Sigmoid colon (tissue), 7 donors: ENCODE measurements around the gene TCF23. TPM values are rescaled to one million over a fixed set of nuclear protein-coding genes. Genes with fewer than 3 reads are reported as not detected.

Experiments used
- DNase-seq: peaks from one replicate; pipeline ENCODE4 v3.0.0-alpha.2; 2019
- H3K27ac ChIP-seq, 4 donors: fragments of 200-600 bp; sonication (generic); one replicate each; pipeline ENCODE4 v1.5.1; 2016 to 2019; ENCODE audit warnings: mild to moderate bottlenecking in 1 of 4
- H3K27me3 ChIP-seq, 3 donors: fragments of 200-600 bp; sonication (generic); one replicate each; pipeline ENCODE4 v1.5.1; 2019; ENCODE audit warnings: mild to moderate bottlenecking in 1 of 3
- H3K36me3 ChIP-seq, 4 donors: fragments of 200-600 bp; sonication (generic); one replicate each; pipeline ENCODE4 v1.5.1; 2016 to 2019
- H3K4me1 ChIP-seq, 4 donors: fragments of 200-600 bp; sonication (generic); one replicate each; pipeline ENCODE4 v1.5.1; 2017 to 2019
- H3K4me3 ChIP-seq, 4 donors: fragments of 200-600 bp; sonication (generic); one replicate each; pipeline ENCODE4 v1.5.1; 2017 to 2019; ENCODE audit warnings: mild to moderate bottlenecking in 2 of 4, moderate library complexity in 1 of 4
- H3K9me3 ChIP-seq, 4 donors: fragments of 200-600 bp in 3 of 4; sonication (generic) in 3 of 4; one replicate each; pipeline versions ENCODE4 v1.5.1 to v1.6.1; 2013 to 2019
- EP300 ChIP-seq, 4 donors: sonication (generic); formaldehyde crosslinking; IDR thresholded peaks; one replicate each; pipeline ENCODE4 v1.6.1; 2017; ENCODE audit warnings: antibody characterized with exemption in 4 of 4
- POLR2A ChIP-seq, 2 donors: fragments of 450-650 bp; IDR thresholded peaks; one replicate each; pipeline ENCODE4 v1.6.1; 2016; ENCODE audit warnings: antibody characterized with exemption in 2 of 2, mild to moderate bottlenecking in 2 of 2, moderate library complexity in 2 of 2
- POLR2AphosphoS5 ChIP-seq, 4 donors: sonication (generic); formaldehyde crosslinking; IDR thresholded peaks; one replicate each; pipeline ENCODE4 v1.6.1; 2017; ENCODE audit warnings: antibody characterized with exemption in 4 of 4
- WGBS, 2 donors: extraction: QIAGEN DNeasy Blood & Tissue Kit; methylation state at CpG; one replicate each; pipeline ENCODE4 v1.1.7; 2013; 5-methylcytosine and 5-hydroxymethylcytosine counted together
- intact Hi-C: fragments of 100-400 bp; cut with DNase I; formaldehyde crosslinking; loops from one replicate; pipeline ENCODE4 v1.15.1; 2023
- polyA plus RNA-seq, 3 donors: library from polyadenylated mRNA; stranded (reverse); fragments of 200-250 nt; gene quantifications; one replicate each; pipeline ENCODE4 v1.2.3, GENCODE V29; 2013
- total RNA-seq, 4 donors: library from RNA; depleted of rRNA; stranded (reverse); fragments of >200 nt; gene quantifications; one replicate each; pipeline ENCODE4 v1.1.0, GENCODE V29; 2016
- TF ChIP-seq, protein P1 (sequence below), 4 experiments: fragments of 450-650 bp in 3 of 4; fragments of 200-600 bp in 1 of 4; IDR thresholded peaks; one replicate each; pipeline ENCODE4 v1.5.1; 2016 to 2019; ENCODE audit warnings: antibody characterized with exemption in 4 of 4, mild to moderate bottlenecking in 3 of 4, moderate library complexity in 2 of 4
- donor health status: healthy with polysubstance abuse.
- donor health status: Bipolar disorder and iron deficiency.
- donor health status: healthy.

Gene TCF23
- total and polyA plus RNA-seq, 7 donors: 0.03 TPM; not detected in 6

DNA sequence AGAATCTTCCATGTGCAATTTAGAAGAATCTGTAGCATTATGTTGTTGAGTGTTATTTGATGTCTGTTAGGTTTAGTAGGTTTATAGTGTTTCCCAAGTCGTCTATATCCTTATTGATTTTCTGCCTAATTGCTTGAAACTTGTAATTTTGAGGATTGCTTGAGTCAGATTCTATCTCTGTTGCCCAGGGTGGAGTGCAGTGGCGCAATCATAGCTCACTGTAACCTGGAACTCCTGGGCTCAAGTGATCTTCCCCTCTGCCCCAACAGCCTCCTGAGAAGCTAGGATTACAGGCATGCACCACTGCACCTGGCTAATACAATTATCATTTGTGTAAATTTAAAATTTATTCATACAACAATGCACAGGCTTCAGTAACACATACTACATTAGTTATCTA, 3.1 kb upstream of the TCF23 start:
- no peaks in the 10 kb centered on the region for H3K36me3 ChIP-seq
- no peak overlapping the region for H3K4me3 ChIP-seq
- H3K27me3 ChIP-seq: peaks cover 0 to 6% (median 0%) of the 10 kb centered on the region in 3 donors
- WGBS, 2 donors: 61 to 83% methylated on average over 2 of the region's 2 CpGs
- H3K27ac ChIP-seq: no peak overlapping the region
- intact Hi-C loops: no loop called here
- no peak for DNase-seq
- no peaks in the 10 kb centered on the region for H3K4me1 ChIP-seq
- H3K9me3 ChIP-seq: no peaks in the 10 kb centered on the region
- TF ChIP-seq POLR2AphosphoS5 (IDR thresholded peaks at IDR 0.05) (no peak), EP300 (IDR thresholded peaks at IDR 0.05) (no peak), POLR2A (IDR thresholded peaks at IDR 0.05) (no peak)
- TF ChIP-seq, protein P1, sequence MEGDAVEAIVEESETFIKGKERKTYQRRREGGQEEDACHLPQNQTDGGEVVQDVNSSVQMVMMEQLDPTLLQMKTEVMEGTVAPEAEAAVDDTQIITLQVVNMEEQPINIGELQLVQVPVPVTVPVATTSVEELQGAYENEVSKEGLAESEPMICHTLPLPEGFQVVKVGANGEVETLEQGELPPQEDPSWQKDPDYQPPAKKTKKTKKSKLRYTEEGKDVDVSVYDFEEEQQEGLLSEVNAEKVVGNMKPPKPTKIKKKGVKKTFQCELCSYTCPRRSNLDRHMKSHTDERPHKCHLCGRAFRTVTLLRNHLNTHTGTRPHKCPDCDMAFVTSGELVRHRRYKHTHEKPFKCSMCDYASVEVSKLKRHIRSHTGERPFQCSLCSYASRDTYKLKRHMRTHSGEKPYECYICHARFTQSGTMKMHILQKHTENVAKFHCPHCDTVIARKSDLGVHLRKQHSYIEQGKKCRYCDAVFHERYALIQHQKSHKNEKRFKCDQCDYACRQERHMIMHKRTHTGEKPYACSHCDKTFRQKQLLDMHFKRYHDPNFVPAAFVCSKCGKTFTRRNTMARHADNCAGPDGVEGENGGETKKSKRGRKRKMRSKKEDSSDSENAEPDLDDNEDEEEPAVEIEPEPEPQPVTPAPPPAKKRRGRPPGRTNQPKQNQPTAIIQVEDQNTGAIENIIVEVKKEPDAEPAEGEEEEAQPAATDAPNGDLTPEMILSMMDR (IDR thresholded peaks at IDR 0.05): no peak

DNA sequence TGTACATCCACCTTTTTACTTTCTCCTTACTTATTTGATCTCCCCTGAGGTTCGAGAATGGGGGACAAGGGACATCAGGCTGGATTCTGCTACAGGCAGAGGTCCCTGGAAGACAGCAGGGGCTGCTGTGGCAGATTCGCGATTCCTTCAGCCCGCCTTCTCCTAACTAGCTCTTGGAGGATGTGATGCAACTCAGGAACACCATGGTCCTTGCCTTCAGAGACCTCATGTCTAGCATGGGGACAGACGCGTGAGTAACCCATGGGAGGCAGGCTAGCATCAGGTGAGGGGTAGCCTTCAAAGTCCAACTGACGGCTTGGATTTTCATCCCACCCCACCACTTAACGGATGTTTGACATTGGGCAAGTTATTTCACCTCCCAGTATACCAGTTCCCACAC, 869 bp upstream of the TCF23 start:
- 93 to 95% methylated on average over 8 of the region's 8 CpGs for WGBS, 2 donors
- no peak for DNase-seq
- Histone ChIP-seq H3K27me3 (peaks cover 0 to 6% (median 0%) of the 10 kb centered on the region in 3 donors), H3K9me3 (no peaks in the 10 kb centered on the region), H3K27ac (no peak overlapping the region), H3K4me1 (no peaks in the 10 kb centered on the region), H3K36me3 (no peaks in the 10 kb centered on the region), H3K4me3 (no peak overlapping the region)
- intact Hi-C loops: no loop called here
- TF ChIP-seq POLR2AphosphoS5 (IDR thresholded peaks at IDR 0.05) (no peak), POLR2A (IDR thresholded peaks at IDR 0.05) (no peak), EP300 (IDR thresholded peaks at IDR 0.05) (no peak)
- TF ChIP-seq, protein P1 (IDR thresholded peaks at IDR 0.05): no peak

DNA sequence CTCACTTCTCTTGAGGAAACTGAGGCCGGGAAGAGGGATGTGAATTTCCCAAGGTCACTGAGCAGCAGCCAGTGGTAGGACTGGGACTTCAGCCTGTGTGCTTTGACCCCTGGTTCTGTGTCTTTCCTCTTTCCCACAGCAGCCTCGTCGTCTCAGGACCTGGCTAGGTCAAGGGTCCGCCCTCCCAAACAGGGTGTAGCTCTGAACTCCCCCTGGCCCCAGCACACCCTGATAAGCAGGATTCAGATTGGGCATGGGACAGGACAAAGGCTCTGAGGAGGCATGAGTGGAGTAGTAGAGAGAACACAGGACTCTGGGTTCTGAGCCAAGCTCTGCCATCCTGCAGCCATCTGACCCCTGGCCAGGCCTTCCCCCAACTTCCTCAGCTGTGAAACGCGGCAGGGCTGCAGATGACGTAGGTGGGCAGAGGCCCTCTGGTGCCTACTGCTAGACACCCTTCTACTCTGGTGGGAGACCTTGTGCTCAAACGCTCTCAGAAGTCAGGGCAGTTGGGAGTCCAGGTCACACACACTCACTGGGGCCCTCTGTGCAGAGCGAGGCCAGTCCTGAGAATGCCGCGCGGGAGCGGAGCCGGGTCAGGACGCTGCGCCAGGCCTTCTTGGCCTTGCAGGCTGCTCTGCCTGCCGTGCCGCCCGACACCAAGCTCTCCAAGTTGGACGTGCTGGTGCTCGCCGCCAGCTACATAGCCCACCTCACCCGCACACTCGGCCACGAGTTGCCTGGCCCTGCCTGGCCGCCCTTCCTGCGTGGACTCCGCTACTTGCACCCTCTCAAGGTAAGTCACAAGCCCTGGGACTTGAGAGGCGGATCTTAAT, 984 bp downstream of the TCF23 start:
- H3K9me3 ChIP-seq: no peaks in the 10 kb centered on the region
- H3K27me3 ChIP-seq: peaks cover 0 to 6% (median 0%) of the 10 kb centered on the region in 3 donors
- H3K27ac ChIP-seq: no peak overlapping the region
- TF ChIP-seq, protein P1 (IDR thresholded peaks at IDR 0.05): no peak
- no peak for TF ChIP-seq EP300 (IDR thresholded peaks at IDR 0.05)
- no peak for TF ChIP-seq POLR2AphosphoS5 (IDR thresholded peaks at IDR 0.05)
- no peak for TF ChIP-seq POLR2A (IDR thresholded peaks at IDR 0.05)
- H3K36me3 ChIP-seq: no peaks in the 10 kb centered on the region
- H3K4me1 ChIP-seq: no peaks in the 10 kb centered on the region
- WGBS, 2 donors: 93% methylated on average over 29 of the region's 29 CpGs
- peak; percentile 26 for DNase-seq
- H3K4me3 ChIP-seq: no peak overlapping the region
- intact Hi-C loops: no loop called here

DNA sequence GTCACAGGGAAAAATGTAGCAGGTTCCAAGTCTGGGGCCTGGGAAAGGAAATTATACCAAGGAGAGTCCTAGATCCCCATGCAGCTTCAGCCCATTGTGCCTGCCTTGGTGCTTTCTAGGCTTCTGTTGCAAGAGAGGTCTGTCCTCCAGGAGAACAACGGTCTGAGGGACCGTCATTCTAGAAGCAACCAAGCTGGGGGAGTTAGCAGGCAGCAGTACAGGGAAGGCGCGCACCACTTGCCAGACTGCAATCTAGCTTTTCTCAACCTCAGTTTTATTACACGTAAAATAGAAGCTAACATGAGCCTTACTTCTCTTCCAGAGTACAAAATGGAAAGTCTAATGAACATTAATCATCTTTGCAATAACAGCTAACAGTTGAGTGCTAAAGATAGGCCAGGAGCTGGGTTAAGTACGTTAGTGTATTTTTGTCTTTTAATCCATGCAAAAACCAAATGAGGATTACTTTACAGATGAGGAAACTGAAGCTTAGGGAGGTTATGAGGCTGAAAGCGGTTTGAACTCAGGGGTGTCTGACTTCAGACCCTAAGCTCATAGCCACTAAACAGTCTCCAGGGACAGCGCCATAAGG, 1.9 kb downstream of the TCF23 start:
- Histone ChIP-seq H3K4me3 (no peak overlapping the region), H3K4me1 (no peaks in the 10 kb centered on the region), H3K27ac (no peak overlapping the region), H3K36me3 (no peaks in the 10 kb centered on the region), H3K27me3 (peaks cover 0 to 6% (median 0%) of the 10 kb centered on the region in 3 donors), H3K9me3 (no peaks in the 10 kb centered on the region)
- intact Hi-C loops: no loop called here
- DNase-seq: no peak
- TF ChIP-seq, protein P1 (IDR thresholded peaks at IDR 0.05): no peak
- TF ChIP-seq EP300 (IDR thresholded peaks at IDR 0.05): no peak
- 87 to 93% methylated on average over 8 of the region's 8 CpGs for WGBS, 2 donors
